Esophagus muscularis mucosa (tissue), 4 donors: ENCODE data around the gene NOP10. TPM values are rescaled to one million over a fixed set of nuclear protein-coding genes. Genes with fewer than 3 reads are reported as not detected.

Experiments
- DNase-seq: peaks from one replicate; pipeline ENCODE4 v3.0.0-alpha.2; 2017; ENCODE audit errors: extremely low spot score
- H3K27ac ChIP-seq, 4 donors: fragments of 200-600 bp; sonication (generic); replicated peaks in 1 of 4; 1 replicate in 3 of 4; 2 replicates in 1 of 4; pipeline ENCODE4 v1.5.1; 2016 to 2019; ENCODE audit warnings: mild to moderate bottlenecking in 1 of 4
- H3K27me3 ChIP-seq, 4 donors: fragments of 200-600 bp; sonication (generic); one replicate each; pipeline versions ENCODE4 v1.5.1 to v1.6.0; 2016 to 2019
- H3K36me3 ChIP-seq, 4 donors: fragments of 200-600 bp; sonication (generic); one replicate each; pipeline ENCODE4 v1.5.1; 2016 to 2019
- H3K4me1 ChIP-seq, 4 donors: fragments of 200-600 bp; sonication (generic); one replicate each; pipeline ENCODE4 v1.5.1; 2016 to 2019
- H3K4me3 ChIP-seq, 4 donors: fragments of 200-600 bp; sonication (generic); 1 replicate in 2 of 4; 2 replicates in 2 of 4; pipeline ENCODE4 v1.5.1; 2016 to 2019; ENCODE audit warnings: mild to moderate bottlenecking in 4 of 4, moderate library complexity in 1 of 4
- H3K9me3 ChIP-seq, 4 donors: fragments of 200-600 bp; sonication (generic); 1 replicate in 3 of 4; 2 replicates in 1 of 4; pipeline ENCODE4 v1.5.1; 2016 to 2019
- CTCF ChIP-seq, 3 experiments: fragments of 200-600 bp in 2 of 3; fragments of 450-650 bp in 1 of 3; sonication (generic) in 2 of 3; IDR thresholded peaks; one replicate each; pipeline ENCODE4 v1.5.1; 2017 to 2019; ENCODE audit warnings: antibody characterized with exemption in 3 of 3, mild to moderate bottlenecking in 2 of 3, moderate library complexity in 1 of 3
- EP300 ChIP-seq: sonication (generic); formaldehyde crosslinking; IDR thresholded peaks from one replicate; pipeline ENCODE4 v1.6.1; 2017; ENCODE audit warnings: antibody characterized with exemption
- POLR2A ChIP-seq: fragments of 450-650 bp; IDR thresholded peaks from one replicate; pipeline ENCODE4 v1.6.1; 2017; ENCODE audit warnings: antibody characterized with exemption, moderate library complexity, mild to moderate bottlenecking, low read depth
- POLR2AphosphoS5 ChIP-seq, 2 donors: sonication (generic); formaldehyde crosslinking; IDR thresholded peaks; one replicate each; pipeline ENCODE4 v1.6.1; 2017; ENCODE audit warnings: antibody characterized with exemption in 2 of 2
- WGBS: methylation state at CpG from one replicate; pipeline ENCODE4 v1.1.5; 2018; 5-methylcytosine and 5-hydroxymethylcytosine counted together
- intact Hi-C: fragments of 100-400 bp; cut with DNase I; formaldehyde crosslinking; loops from one replicate; pipeline ENCODE4 v1.15.1; 2023
- total RNA-seq, 4 donors: library from RNA; depleted of rRNA; stranded (reverse); fragments of >200 nt; gene quantifications; one replicate each; pipeline versions ENCODE4 v1.1.0 to v1.2.1, GENCODE V29; 2016

Gene NOP10
- total RNA-seq, 4 donors from 2014 or later: 78.5 to 136 (median 116) TPM

- no peak overlapping the region for H3K4me3 ChIP-seq
- TF ChIP-seq EP300: no peak
- TF ChIP-seq CTCF (IDR thresholded peaks at IDR 0.05): no peak
- no peak for TF ChIP-seq POLR2A
- no peak for TF ChIP-seq POLR2AphosphoS5 (IDR thresholded peaks at IDR 0.05)
- WGBS: over 99% methylated on average over 6 of the region's 6 CpGs
- no peak overlapping the region for H3K27ac ChIP-seq
- no peaks in the 10 kb centered on the region for H3K9me3 ChIP-seq
- peaks cover 0 to 6% (median 0%) of the 10 kb centered on the region in 4 donors for H3K36me3 ChIP-seq
- DNase-seq: no peak
- peaks cover 17 to 36% (median 27%) of the 10 kb centered on the region in 4 donors for H3K4me1 ChIP-seq
- no peaks in the 10 kb centered on the region for H3K27me3 ChIP-seq
- intact Hi-C loops: loop anchor here (10.0 kb wide), 1 partner anchor 228 kb away; the partner anchor contains the start of genes EMC7 and PGBD4
Observed at GRCh38 chr15:34332553-34333120, 10.3 kb downstream of the NOP10 start.

DNA sequence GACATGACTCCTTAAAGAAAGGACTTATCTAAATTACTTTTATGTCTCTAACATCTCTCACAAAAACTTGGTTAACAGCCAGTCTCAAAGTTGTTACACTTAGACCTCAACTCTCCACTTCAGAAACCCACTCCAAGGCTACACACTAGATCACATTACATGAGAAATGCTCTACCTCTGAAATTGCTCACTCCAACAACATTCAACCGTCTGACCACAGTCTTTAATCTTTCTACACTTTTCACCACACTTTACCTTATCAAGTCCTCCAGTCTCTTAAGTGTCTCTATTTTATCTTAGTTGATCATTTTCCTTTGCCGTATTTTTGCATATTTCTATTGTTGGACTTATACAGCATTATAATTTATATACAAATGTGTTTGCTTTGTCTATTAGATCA is 11.1 kb downstream of the NOP10 start:
- Histone ChIP-seq H3K9me3 (no peaks in the 10 kb centered on the region), H3K27ac (no peak overlapping the region), H3K27me3 (no peaks in the 10 kb centered on the region), H3K4me3 (no peak overlapping the region), H3K4me1 (peaks cover 15 to 31% (median 23%) of the 10 kb centered on the region in 4 donors), H3K36me3 (peaks cover 0 to 6% (median 0%) of the 10 kb centered on the region in 4 donors)
- intact Hi-C loops: loop anchor here (10.0 kb wide), 1 partner anchor 227 kb away; the partner anchor contains the start of genes EMC7 and PGBD4
- DNase-seq: no peak
- no peak for TF ChIP-seq CTCF (IDR thresholded peaks at IDR 0.05)
- no peak for TF ChIP-seq POLR2AphosphoS5 (IDR thresholded peaks at IDR 0.05)
- no peak for TF ChIP-seq EP300
- no peak for TF ChIP-seq POLR2A
- WGBS: 77% methylated on average over 2 of the region's 2 CpGs

DNA sequence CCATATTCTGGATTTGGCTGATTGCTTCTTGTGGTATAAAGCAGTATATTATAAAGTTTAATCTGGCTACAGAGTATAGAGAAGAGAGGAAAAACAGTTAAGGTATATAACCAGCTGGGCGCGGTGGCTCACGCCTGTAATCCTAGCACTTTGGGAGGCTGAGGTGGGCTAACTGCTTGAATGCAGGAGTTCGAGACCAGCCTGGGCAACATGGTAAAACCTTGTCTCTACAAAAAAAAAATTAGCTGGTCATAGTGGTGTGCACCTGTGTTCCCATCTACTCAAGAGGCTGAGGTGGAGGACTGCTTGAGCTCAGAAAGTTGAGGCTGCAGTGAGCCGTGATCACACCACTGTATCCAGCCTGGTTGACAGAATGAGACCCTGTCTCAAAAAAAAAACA is 12.7 kb downstream of the NOP10 start:
- intact Hi-C loops: loop anchor here (10.0 kb wide), 1 partner anchor 225 kb away; the partner anchor contains the start of genes EMC7 and PGBD4
- Histone ChIP-seq H3K27ac (no peak overlapping the region), H3K4me1 (peaks cover 0 to 17% (median 8%) of the 10 kb centered on the region in 4 donors), H3K36me3 (peaks cover 0 to 6% (median 0%) of the 10 kb centered on the region in 4 donors), H3K27me3 (no peaks in the 10 kb centered on the region), H3K4me3 (no peak overlapping the region), H3K9me3 (no peaks in the 10 kb centered on the region)
- 98% methylated on average over 5 of the region's 5 CpGs for WGBS
- no peak for TF ChIP-seq POLR2AphosphoS5 (IDR thresholded peaks at IDR 0.05)
- TF ChIP-seq CTCF (IDR thresholded peaks at IDR 0.05): no peak
- TF ChIP-seq POLR2A: no peak
- TF ChIP-seq EP300: no peak
- no peak for DNase-seq

GRCh38 chr15:34329006-34329405 is 13.9 kb downstream of the NOP10 start:
- no peak overlapping the region for H3K27ac ChIP-seq
- H3K36me3 ChIP-seq: peaks cover 0 to 6% (median 0%) of the 10 kb centered on the region in 4 donors
- no peak for TF ChIP-seq CTCF (IDR thresholded peaks at IDR 0.05)
- no peak for TF ChIP-seq POLR2A
- no peak for TF ChIP-seq EP300
- TF ChIP-seq POLR2AphosphoS5 (IDR thresholded peaks at IDR 0.05): no peak
- no peak for DNase-seq
- peaks cover 0 to 4% (median 0%) of the 10 kb centered on the region in 4 donors for H3K4me1 ChIP-seq
- no peak overlapping the region for H3K4me3 ChIP-seq
- intact Hi-C loops: no loop called here
- WGBS: 72% methylated on average over 2 of the region's 2 CpGs
- H3K27me3 ChIP-seq: no peaks in the 10 kb centered on the region
- no peaks in the 10 kb centered on the region for H3K9me3 ChIP-seq
